ENCODE measurements around the gene PCBP3. TPM values are rescaled to one million over a fixed set of nuclear protein-coding genes. Genes with fewer than 3 reads are reported as not detected.

PCBP3 gene
- total RNA-seq, 1 experiment from 2014 or later, result 10.9 TPM

DNA sequence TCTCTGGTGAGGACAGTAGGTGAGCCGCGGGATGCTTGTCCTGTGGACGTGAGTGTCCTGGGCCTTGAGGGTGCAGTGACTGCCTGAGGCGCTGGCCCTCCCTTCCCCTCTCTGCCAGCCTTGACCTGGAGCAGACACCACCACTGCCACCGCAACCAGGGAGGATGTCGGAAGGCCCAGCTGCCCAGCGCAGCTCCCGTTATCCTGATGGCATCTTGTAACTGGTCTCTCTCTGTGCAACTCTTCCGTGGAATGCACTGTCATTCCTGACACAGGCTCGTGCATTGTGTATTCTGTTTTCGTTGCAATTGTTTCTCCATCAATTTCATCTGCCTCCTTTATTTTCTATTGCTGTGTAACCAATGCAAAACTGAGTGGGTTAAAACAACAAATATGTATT, 118.2 kb downstream of the PCBP3 start:
- Histone ChIP-seq H3K4me2 (ENCODE audit: insufficient read depth, insufficient read length, low read length) (no peak overlapping the region), H2BK20ac (ENCODE audit: low read depth, low read length, poor library complexity, severe bottlenecking) (no peak overlapping the region), H4K8ac (replicated peaks; ENCODE audit: insufficient read length, low read depth, low read length) (no peak overlapping the region), H2AFZ (ENCODE audit: low read length) (no peak overlapping the region), H3K27ac (ENCODE audit: insufficient read length, low read depth, low read length) (no peak overlapping the region), H2BK12ac (ENCODE audit: insufficient read length, low read depth, low read length) (no peak overlapping the region), H3K79me2 (ENCODE audit: insufficient read depth, low read length) (no peaks in the 10 kb centered on the region), H3K27me3 (ENCODE audit: insufficient read depth, low read length) (no peaks in the 10 kb centered on the region), H4K91ac (ENCODE audit: insufficient read length, low read depth, low read length) (no peak overlapping the region), H3K18ac (ENCODE audit: insufficient read length, low read depth, low read length) (no peak overlapping the region), H3K23ac (ENCODE audit: insufficient read length, low read depth, low read length) (no peak overlapping the region), H2AK5ac (ENCODE audit: insufficient read length, low read length) (no peak overlapping the region), H3K4ac (ENCODE audit: low read depth, low read length) (no peak overlapping the region), H2BK15ac (ENCODE audit: low read depth, low read length) (no peak overlapping the region), H3K56ac (ENCODE audit: insufficient read length, low read depth, low read length) (no peak overlapping the region), H3K14ac (ENCODE audit: insufficient read depth, low read length) (no peak overlapping the region), H4K5ac (ENCODE audit: insufficient read length, low read depth, low read length) (no peak overlapping the region), H3K9ac (ENCODE audit: extremely low read depth, insufficient read length, low read length) (no peak overlapping the region), H3K23me2 (ENCODE audit: insufficient read length, low read depth, low read length, poor library complexity, severe bottlenecking) (no peaks in the 10 kb centered on the region), H3K4me1 (ENCODE audit: insufficient read depth, low read length) (no peaks in the 10 kb centered on the region), H3K9me3 (ENCODE audit: control insufficient read depth, low read depth, low read length) (no peaks in the 10 kb centered on the region), H4K20me1 (ENCODE audit: control insufficient read depth, insufficient read depth, insufficient read length) (no peaks in the 10 kb centered on the region), H2BK5ac (ENCODE audit: insufficient read length, low read length) (no peak overlapping the region), H3K79me1 (ENCODE audit: insufficient read depth, low read depth, low read length, poor library complexity, severe bottlenecking) (no peaks in the 10 kb centered on the region), H2BK120ac (ENCODE audit: low read depth, low read length, poor library complexity, severe bottlenecking) (no peak overlapping the region), H3T11ph (ENCODE audit: low read length) (no peak overlapping the region)
- Mint-ChIP-seq H3K27ac (no peak overlapping the region), H3K27me3 (ENCODE audit: low read depth) (no peaks in the 10 kb centered on the region), H3K36me3 (ENCODE audit: insufficient read depth in 1 of 3, low read depth in 3 of 3) (no peaks in the 10 kb centered on the region), H3K9me3 (no peaks in the 10 kb centered on the region), H3K4me3 (no peak overlapping the region), H3K4me1 (no peaks in the 10 kb centered on the region)
- DNase-seq, result no peak
- TF ChIP-seq, protein P1, sequence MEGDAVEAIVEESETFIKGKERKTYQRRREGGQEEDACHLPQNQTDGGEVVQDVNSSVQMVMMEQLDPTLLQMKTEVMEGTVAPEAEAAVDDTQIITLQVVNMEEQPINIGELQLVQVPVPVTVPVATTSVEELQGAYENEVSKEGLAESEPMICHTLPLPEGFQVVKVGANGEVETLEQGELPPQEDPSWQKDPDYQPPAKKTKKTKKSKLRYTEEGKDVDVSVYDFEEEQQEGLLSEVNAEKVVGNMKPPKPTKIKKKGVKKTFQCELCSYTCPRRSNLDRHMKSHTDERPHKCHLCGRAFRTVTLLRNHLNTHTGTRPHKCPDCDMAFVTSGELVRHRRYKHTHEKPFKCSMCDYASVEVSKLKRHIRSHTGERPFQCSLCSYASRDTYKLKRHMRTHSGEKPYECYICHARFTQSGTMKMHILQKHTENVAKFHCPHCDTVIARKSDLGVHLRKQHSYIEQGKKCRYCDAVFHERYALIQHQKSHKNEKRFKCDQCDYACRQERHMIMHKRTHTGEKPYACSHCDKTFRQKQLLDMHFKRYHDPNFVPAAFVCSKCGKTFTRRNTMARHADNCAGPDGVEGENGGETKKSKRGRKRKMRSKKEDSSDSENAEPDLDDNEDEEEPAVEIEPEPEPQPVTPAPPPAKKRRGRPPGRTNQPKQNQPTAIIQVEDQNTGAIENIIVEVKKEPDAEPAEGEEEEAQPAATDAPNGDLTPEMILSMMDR (conservative IDR thresholded peaks at IDR 0.05), result no peak
- WGBS (ENCODE audit: extremely low coverage, insufficient read length, low lambda C conversion rate), result no CpG with 5 or more reads among the region's 11 CpGs
